ENCODE results near the gene NIPAL4.

DNA sequence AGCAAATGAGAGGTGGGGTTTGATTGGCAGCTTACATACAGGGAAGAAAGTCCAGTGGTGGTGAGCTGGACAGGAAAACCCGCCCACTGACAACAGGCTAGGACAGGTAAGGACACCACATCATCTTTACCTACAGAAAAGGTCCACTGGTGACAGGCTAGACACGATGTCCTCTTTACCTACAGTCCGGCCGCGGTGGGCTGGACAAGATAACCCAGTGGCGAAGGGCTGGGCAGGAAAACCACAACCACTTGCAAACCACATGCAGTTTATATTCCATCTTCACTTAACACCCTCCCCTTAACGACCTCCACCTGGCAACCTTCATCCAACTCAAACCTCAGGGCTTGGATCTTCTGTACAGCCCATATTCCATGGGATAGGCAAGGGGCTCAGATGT is 5.0 kb upstream of the NIPAL4 start:
- TF ChIP-seq CTCF (IDR thresholded peaks at IDR 0.05) (no peak), POLR2A (IDR thresholded peaks at IDR 0.05) (no peak)
